Stomach (tissue), 9 donors: ENCODE measurements around the gene CNTNAP5. TPM values are rescaled to one million over a fixed set of nuclear protein-coding genes. Genes with fewer than 3 reads are reported as not detected.

ENCODE experiments used
- DNase-seq, 2 donors: peaks; one replicate each; pipeline versions ENCODE4 v3.0.0 to v3.0.0-alpha.2; 2013 to 2019
- H3K27ac ChIP-seq, 5 donors: fragments of 200-600 bp in 4 of 5; sonication (generic) in 4 of 5; one replicate each; pipeline ENCODE4 v1.5.1; 2013 to 2019; ENCODE audit warnings: mild to moderate bottlenecking in 1 of 5, moderate library complexity in 1 of 5
- H3K27me3 ChIP-seq, 3 donors: fragments of 200-600 bp; sonication (generic); one replicate each; pipeline ENCODE4 v1.5.1; 2017 to 2019; ENCODE audit warnings: mixed run types in 1 of 3
- H3K36me3 ChIP-seq, 4 donors: fragments of 200-600 bp; sonication (generic); 1 replicate in 3 of 4; 2 replicates in 1 of 4; pipeline ENCODE4 v1.5.1; 2016 to 2019
- H3K4me1 ChIP-seq, 4 donors: fragments of 200-600 bp; sonication (generic); one replicate each; pipeline ENCODE4 v1.5.1; 2016 to 2019
- H3K4me3 ChIP-seq, 4 donors: fragments of 200-600 bp; sonication (generic) in 3 of 4; one replicate each; pipeline ENCODE4 v1.5.1; 2016 to 2019; ENCODE audit warnings: mild to moderate bottlenecking in 1 of 4
- H3K9me3 ChIP-seq, 4 donors: fragments of 200-600 bp; sonication (generic); one replicate each; pipeline ENCODE4 v1.5.1; 2016 to 2019
- EP300 ChIP-seq: sonication (generic); formaldehyde crosslinking; IDR thresholded peaks from one replicate; pipeline ENCODE4 v1.6.1; 2017; ENCODE audit warnings: antibody characterized with exemption
- POLR2A ChIP-seq, 4 donors: fragments of 450-650 bp; IDR thresholded peaks; one replicate each; pipeline ENCODE4 v1.6.1; 2016; ENCODE audit warnings: antibody characterized with exemption in 4 of 4, control low read depth in 2 of 4, mild to moderate bottlenecking in 1 of 4, moderate library complexity in 1 of 4
- POLR2AphosphoS5 ChIP-seq, 3 donors: sonication (generic); formaldehyde crosslinking; IDR thresholded peaks; one replicate each; pipeline ENCODE4 v1.6.1; 2016; ENCODE audit warnings: antibody characterized with exemption in 3 of 3
- WGBS, 5 donors: extraction: QIAGEN DNeasy Blood & Tissue Kit in 3 of 5; methylation state at CpG; one replicate each; pipeline versions ENCODE4 v1.1.5 to v1.1.7; 2013 to 2018; 5-methylcytosine and 5-hydroxymethylcytosine counted together
- intact Hi-C: fragments of 100-400 bp; cut with DNase I; formaldehyde crosslinking; loops from one replicate; pipeline ENCODE4 v1.15.1; 2023; ENCODE audit warnings: low total_unique reads
- polyA plus RNA-seq, 3 donors: library from polyadenylated mRNA; stranded (reverse); fragments of 200-250 nt; gene quantifications; one replicate each; pipeline ENCODE4 v1.2.3, GENCODE V29; 2013
- total RNA-seq, 5 donors: library from RNA; depleted of rRNA; stranded (reverse); fragments of >200 nt; gene quantifications; one replicate each; pipeline versions ENCODE4 v1.1.0 to v1.2.3, GENCODE V29; 2014 to 2016
- TF ChIP-seq, protein P1 (sequence below), 7 experiments: fragments of 450-650 bp in 4 of 7; fragments of 200-600 bp in 3 of 7; sonication (generic) in 3 of 7; IDR thresholded peaks; one replicate each; pipeline ENCODE4 v1.5.1; 2016 to 2019; ENCODE audit warnings: antibody characterized with exemption in 7 of 7, control low read depth in 2 of 7, mild to moderate bottlenecking in 1 of 7
- donor health status: healthy with polysubstance abuse.
- donor health status: Bipolar disorder and iron deficiency.
- donor health status: healthy.

Gene CNTNAP5
- total and polyA plus RNA-seq, 8 donors: 1.3 TPM; not detected in 7

DNA sequence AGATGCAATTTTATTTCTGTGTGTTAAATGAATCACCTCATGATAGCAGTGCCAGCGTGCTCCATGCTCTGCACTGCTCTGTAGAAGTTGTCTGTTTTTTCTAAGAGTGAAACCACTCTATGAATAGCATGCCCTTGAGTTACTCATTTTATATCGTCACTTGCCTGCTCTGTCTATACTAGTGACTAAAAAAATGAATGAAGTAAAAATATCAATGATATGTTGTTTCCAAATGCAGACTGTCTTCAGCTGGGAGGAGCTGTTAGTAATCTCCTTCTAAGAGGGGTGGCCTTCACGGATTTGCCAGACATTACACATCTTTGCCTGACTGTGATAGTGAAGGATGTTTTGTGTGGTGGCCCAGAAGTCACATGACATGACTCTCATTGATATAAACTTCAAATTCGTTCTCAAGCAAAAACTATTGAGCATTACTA is 852.1 kb downstream of the CNTNAP5 start:
- no peak overlapping the region for H3K4me3 ChIP-seq
- no peaks in the 10 kb centered on the region for H3K36me3 ChIP-seq
- peaks cover 0 to 16% (median 6%) of the 10 kb centered on the region in 4 donors for H3K4me1 ChIP-seq
- no peak for TF ChIP-seq EP300
- no peak overlapping the region for H3K27ac ChIP-seq
- intact Hi-C loops: no loop called here
- peak in 1 of 2 donors; percentile 20 for DNase-seq
- no peaks in the 10 kb centered on the region for H3K9me3 ChIP-seq
- WGBS, 5 donors: 29 to 43% (median 32%) methylated on average over 4 of the region's 4 CpGs
- H3K27me3 ChIP-seq: no peaks in the 10 kb centered on the region

DNA sequence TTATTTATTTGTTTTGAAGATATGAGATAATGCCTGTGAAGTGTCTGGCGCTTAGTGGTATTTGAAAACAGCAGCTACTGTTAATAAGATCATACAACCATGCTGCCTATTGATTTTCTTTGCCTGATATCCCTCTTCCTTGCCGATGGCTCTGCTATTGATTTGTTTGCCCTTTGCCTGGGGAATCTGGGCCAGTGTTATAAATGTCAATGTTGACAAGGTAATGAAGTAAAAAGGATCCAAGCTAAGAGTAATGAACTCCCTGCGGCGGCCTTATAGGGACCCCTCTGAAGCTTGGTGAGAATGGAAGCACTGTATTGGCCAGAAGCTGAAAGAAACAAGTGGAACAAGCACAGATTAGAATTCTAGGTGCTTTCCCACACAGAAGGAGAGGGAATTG is 854.6 kb downstream of the CNTNAP5 start:
- DNase-seq: peak in 1 of 2 donors; percentile 9
- no peaks in the 10 kb centered on the region for H3K36me3 ChIP-seq
- no peak overlapping the region for H3K4me3 ChIP-seq
- peaks cover 0 to 9% (median 0%) of the 10 kb centered on the region in 4 donors for H3K4me1 ChIP-seq
- intact Hi-C loops: no loop called here
- TF ChIP-seq EP300: no peak
- TF ChIP-seq, protein P1, sequence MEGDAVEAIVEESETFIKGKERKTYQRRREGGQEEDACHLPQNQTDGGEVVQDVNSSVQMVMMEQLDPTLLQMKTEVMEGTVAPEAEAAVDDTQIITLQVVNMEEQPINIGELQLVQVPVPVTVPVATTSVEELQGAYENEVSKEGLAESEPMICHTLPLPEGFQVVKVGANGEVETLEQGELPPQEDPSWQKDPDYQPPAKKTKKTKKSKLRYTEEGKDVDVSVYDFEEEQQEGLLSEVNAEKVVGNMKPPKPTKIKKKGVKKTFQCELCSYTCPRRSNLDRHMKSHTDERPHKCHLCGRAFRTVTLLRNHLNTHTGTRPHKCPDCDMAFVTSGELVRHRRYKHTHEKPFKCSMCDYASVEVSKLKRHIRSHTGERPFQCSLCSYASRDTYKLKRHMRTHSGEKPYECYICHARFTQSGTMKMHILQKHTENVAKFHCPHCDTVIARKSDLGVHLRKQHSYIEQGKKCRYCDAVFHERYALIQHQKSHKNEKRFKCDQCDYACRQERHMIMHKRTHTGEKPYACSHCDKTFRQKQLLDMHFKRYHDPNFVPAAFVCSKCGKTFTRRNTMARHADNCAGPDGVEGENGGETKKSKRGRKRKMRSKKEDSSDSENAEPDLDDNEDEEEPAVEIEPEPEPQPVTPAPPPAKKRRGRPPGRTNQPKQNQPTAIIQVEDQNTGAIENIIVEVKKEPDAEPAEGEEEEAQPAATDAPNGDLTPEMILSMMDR (IDR thresholded peaks at IDR 0.05): no peak
- no peak for TF ChIP-seq POLR2AphosphoS5 (IDR thresholded peaks at IDR 0.05)
- TF ChIP-seq POLR2A (IDR thresholded peaks at IDR 0.05): no peak
- H3K27me3 ChIP-seq: no peaks in the 10 kb centered on the region
- H3K9me3 ChIP-seq: no peaks in the 10 kb centered on the region
- 46 to 65% (median 54%) methylated on average over 4 of the region's 4 CpGs for WGBS, 5 donors
- H3K27ac ChIP-seq: no peak overlapping the region

DNA sequence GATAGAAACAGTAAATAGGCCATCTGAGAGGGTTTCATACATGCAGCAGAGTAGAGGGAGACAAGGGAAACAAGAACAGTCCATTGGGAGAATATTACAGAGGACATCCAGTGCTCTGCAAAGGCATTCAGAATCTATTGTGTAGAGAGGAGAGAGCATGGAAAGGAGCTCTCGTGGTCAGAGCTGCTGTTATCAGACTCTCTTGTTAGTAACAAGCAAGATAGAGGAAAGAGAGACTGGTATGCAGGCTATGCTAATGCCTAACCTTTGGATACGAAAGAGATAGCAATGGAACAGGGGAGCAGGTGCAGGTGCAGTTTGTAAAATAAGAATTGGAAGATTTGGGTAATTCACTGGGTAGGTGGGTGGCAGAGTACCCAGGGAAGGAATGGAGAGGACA is 855.9 kb downstream of the CNTNAP5 start:
- Histone ChIP-seq H3K4me3 (no peak overlapping the region), H3K36me3 (no peaks in the 10 kb centered on the region), H3K9me3 (no peaks in the 10 kb centered on the region), H3K27me3 (no peaks in the 10 kb centered on the region), H3K27ac (no peak overlapping the region), H3K4me1 (peaks cover 0 to 4% (median 0%) of the 10 kb centered on the region in 4 donors)
- DNase-seq: no peak
- intact Hi-C loops: no loop called here
- TF ChIP-seq POLR2A (IDR thresholded peaks at IDR 0.05): no peak
- TF ChIP-seq POLR2AphosphoS5 (IDR thresholded peaks at IDR 0.05): no peak
- no peak for TF ChIP-seq EP300
- TF ChIP-seq, protein P1 (IDR thresholded peaks at IDR 0.05): no peak
- WGBS, 5 donors: 15 to 35% (median 20%) methylated on average over 2 of the region's 2 CpGs

DNA sequence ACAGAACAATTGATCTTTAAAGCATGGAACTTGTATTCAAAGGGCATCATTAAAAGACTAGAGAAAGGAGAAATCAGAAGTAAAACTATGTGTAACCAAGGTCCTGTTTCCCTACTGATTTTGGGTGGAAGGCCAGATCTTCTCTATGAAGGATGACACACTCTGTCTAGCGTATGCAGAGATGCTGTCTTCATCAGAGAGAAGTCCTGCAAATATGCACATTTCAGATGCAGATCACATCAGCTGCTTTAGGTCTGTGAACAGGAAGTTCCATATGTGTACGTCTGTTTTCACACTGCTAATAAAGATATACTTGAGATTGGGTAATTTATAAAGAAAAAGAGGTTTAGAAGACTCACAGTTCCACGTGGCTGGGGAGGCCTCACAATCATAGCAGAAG is 857.3 kb downstream of the CNTNAP5 start:
- no peak overlapping the region for H3K27ac ChIP-seq
- H3K4me1 ChIP-seq: no peaks in the 10 kb centered on the region
- no peaks in the 10 kb centered on the region for H3K36me3 ChIP-seq
- H3K9me3 ChIP-seq: no peaks in the 10 kb centered on the region
- H3K4me3 ChIP-seq: no peak overlapping the region
- TF ChIP-seq EP300: no peak
- TF ChIP-seq, protein P1 (IDR thresholded peaks at IDR 0.05): no peak
- no peak for TF ChIP-seq POLR2AphosphoS5 (IDR thresholded peaks at IDR 0.05)
- TF ChIP-seq POLR2A (IDR thresholded peaks at IDR 0.05): no peak
- H3K27me3 ChIP-seq: no peaks in the 10 kb centered on the region
- WGBS, 5 donors: 63 to 76% (median 71%) methylated on average over 3 of the region's 3 CpGs
- no peak for DNase-seq
- intact Hi-C loops: no loop called here

DNA sequence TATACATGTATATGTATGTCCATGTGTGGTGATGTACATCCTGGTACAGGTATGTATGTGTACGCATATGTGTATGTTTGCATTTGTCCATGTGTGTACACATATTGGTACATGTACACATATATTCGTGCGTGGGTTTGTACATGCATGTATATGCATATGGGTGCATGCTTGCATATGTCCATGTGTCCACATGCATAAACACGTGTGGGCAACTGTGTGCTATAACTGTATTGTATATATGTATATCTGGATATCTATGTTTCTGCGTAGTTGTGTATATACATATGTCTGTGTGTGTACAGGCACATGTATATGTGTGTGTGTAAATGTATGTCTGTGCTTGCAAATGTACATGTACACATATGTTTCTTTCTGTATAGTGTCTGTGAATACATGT is 858.5 kb downstream of the CNTNAP5 start:
- DNase-seq: no peak
- H3K27me3 ChIP-seq: no peaks in the 10 kb centered on the region
- TF ChIP-seq, protein P1 (IDR thresholded peaks at IDR 0.05): no peak
- TF ChIP-seq EP300 (no peak), POLR2A (IDR thresholded peaks at IDR 0.05) (no peak), POLR2AphosphoS5 (IDR thresholded peaks at IDR 0.05) (no peak)
- no peak overlapping the region for H3K27ac ChIP-seq
- WGBS, 5 donors: 95 to 98% (median 97%) methylated on average over 5 of the region's 5 CpGs
- H3K4me3 ChIP-seq: no peak overlapping the region
- no peaks in the 10 kb centered on the region for H3K4me1 ChIP-seq
- intact Hi-C loops: no loop called here
- H3K36me3 ChIP-seq: no peaks in the 10 kb centered on the region
- H3K9me3 ChIP-seq: no peaks in the 10 kb centered on the region
